H1 (cell line): ENCODE measurements around the gene IGF2BP3. TPM values are rescaled to one million over a fixed set of nuclear protein-coding genes. Genes with fewer than 3 reads are reported as not detected.

Experiments
- BRCA1 ChIP-seq: IDR thresholded peaks from 2 replicates; pipeline ENCODE4 v1.6.1; 2012; ENCODE audit warnings: low read depth, low read length, improper control_type of control experiment
- CEBPB ChIP-seq: IDR thresholded peaks from 2 replicates; pipeline ENCODE4 v1.6.1; 2012; ENCODE audit warnings: low read depth, low read length
- CREB1 ChIP-seq: IDR thresholded peaks from 2 replicates; pipeline ENCODE4 v1.6.1; 2012; ENCODE audit warnings: inconsistent platforms
- GABPA ChIP-seq: IDR thresholded peaks from 2 replicates; pipeline ENCODE4 v1.6.1; 2011; ENCODE audit warnings: mild to moderate bottlenecking, low read length, moderate library complexity, borderline replicate concordance; ENCODE audit not compliant: insufficient read depth
- GTF2F1 ChIP-seq: IDR thresholded peaks from 2 replicates; pipeline ENCODE4 v1.6.1; 2012; ENCODE audit warnings: low read depth, low read length, improper control_type of control experiment, borderline replicate concordance
- HDAC2 ChIP-seq, 2 experiments: fragments of 300-600 bp in 1 of 2; sonication (generic) in 1 of 2; IDR thresholded peaks; 2 replicates each; pipeline ENCODE4 v1.6.1; 2011 to 2012; ENCODE audit warnings: low read depth in 2 of 2, low read length in 2 of 2, mild to moderate bottlenecking in 2 of 2, moderate library complexity in 2 of 2, borderline replicate concordance in 1 of 2, inconsistent platforms in 1 of 2
- POLR2A ChIP-seq, 2 experiments: IDR thresholded peaks; 1 replicate in 1 of 2; 2 replicates in 1 of 2; pipeline ENCODE4 v1.6.1; 2011; ENCODE audit warnings: low read depth in 2 of 2, low read length in 2 of 2, mild to moderate bottlenecking in 2 of 2; ENCODE audit errors: control extremely low read depth in 1 of 2
- RFX5 ChIP-seq: IDR thresholded peaks from 2 replicates; pipeline ENCODE4 v1.6.1; 2011; ENCODE audit warnings: low read depth, low read length, improper control_type of control experiment, borderline replicate concordance
- SIX5 ChIP-seq: IDR thresholded peaks from 2 replicates; pipeline ENCODE4 v1.6.1; 2011; ENCODE audit warnings: mild to moderate bottlenecking, low read depth, low read length
- TAF7 ChIP-seq: optimal IDR thresholded peaks from 2 replicates; pipeline ENCODE3; 2011; ENCODE audit warnings: low read depth, mild to moderate bottlenecking, inconsistent platforms, low read length, moderate library complexity, borderline replicate concordance
- YY1 ChIP-seq: IDR thresholded peaks from 2 replicates; pipeline ENCODE4 v1.6.1; 2011; ENCODE audit warnings: low read depth, mild to moderate bottlenecking, low read length
- polyA plus RNA-seq, 7 experiments: library from polyadenylated mRNA; depleted of rRNA in 3 of 7; stranded (reverse) in 5 of 7; unstranded in 2 of 7; fragments of >200 nt in 5 of 7; fragments of 200-250 nt in 2 of 7; gene quantifications; 1 replicate in 5 of 7; 2 replicates in 1 of 7; 4 replicates in 1 of 7; pipeline versions ENCODE4 v1.2.1 to v1.2.3, GENCODE V29; 2011 to 2013; ENCODE audit warnings: missing spikeins in 2 of 7, mixed read lengths in 2 of 7
- total RNA-seq: library from RNA; stranded (reverse); fragmentation: NEBNext Ultra II Directional; extraction: Animal tissue kit (Norgen Biotek cat#: 25700); gene quantifications from 2 replicates; pipeline ENCODE4 v1.2.1, GENCODE V29; 2021

IGF2BP3 gene
- total and polyA plus RNA-seq, 2 of the 8 experiments (the other 6 are each of a cell fraction or from before 2014, with no cell fraction given) = 66.3 to 193 TPM

DNA sequence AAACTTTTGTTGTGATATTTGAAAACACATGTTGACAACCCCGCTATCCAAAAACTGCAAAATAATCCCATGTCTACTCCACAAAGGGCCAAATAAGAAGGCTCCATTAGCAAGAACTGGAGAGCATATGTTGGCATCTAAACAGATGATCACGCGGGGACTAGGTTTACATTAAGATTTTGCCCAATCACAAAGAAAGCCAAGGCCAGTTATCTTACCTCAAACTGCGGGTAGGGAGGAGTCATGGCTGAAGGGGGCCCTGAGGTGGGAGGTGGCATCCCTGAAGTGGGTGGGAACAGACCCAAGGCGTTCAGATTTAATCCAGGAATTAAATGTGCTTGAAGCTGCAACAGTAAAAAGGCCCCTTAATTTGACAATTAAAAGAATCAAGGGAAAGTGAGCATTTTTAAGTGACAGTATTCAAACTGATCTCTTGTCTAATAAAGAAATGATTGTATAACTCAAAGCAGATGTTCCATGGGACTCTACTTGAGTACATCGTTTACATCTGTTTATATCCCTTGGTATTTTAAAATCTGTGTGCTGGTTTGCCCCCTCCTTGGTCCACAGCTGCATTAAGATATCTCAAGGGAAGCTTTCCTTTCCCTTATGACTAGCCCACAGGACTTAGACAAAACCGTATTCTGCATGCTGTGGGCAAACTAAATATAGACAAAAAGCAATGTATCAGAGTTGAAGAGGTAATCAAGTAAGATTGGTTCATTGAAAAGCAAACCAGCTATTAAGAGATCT lies 128.3 kb downstream of the IGF2BP3 start (continued):
- TF ChIP-seq TAF7 = no peak
- TF ChIP-seq POLR2A (IDR thresholded peaks at IDR 0.05; ENCODE audit: control extremely low read depth in 1 of 2, low read depth in 2 of 2, low read length in 2 of 2) = no peak
- no peak for TF ChIP-seq BRCA1
- TF ChIP-seq YY1 = no peak
- no peak for TF ChIP-seq CREB1
- TF ChIP-seq GTF2F1 = no peak
- no peak for TF ChIP-seq RFX5
- no peak for TF ChIP-seq HDAC2 (IDR thresholded peaks at IDR 0.05; ENCODE audit: borderline replicate concordance in 1 of 2, low read depth in 2 of 2, low read length in 2 of 2)
- TF ChIP-seq SIX5 = no peak
- TF ChIP-seq CEBPB = no peak
- no peak for TF ChIP-seq GABPA
